Stimulated activated CD4-positive, alpha-beta T cell treated with anti-CD3 and anti-CD28 coated beads, TNF-alpha, amount 100 ng/mL, for 4 hours (primary cell): ENCODE data around the gene CDH4.

Experiments
- DNase-seq, 3 experiments: peaks; one replicate each; pipeline ENCODE4 v3.0.0-alpha.2; 2020; ENCODE audit warnings: low read depth in 3 of 3

CDH4 gene

GRCh38 chr20:61779176-61779965 lies 527.3 kb downstream of the CDH4 start:
- no peak for DNase-seq

GRCh38 chr20:61780066-61780465 lies 528.0 kb downstream of the CDH4 start:
- DNase-seq, result no peak

- no peak for DNase-seq
Observed at GRCh38 chr20:61784801-61785566, 532.9 kb downstream of the CDH4 start.

GRCh38 chr20:61785567-61785816 lies 533.4 kb downstream of the CDH4 start:
- DNase-seq, result no peak

GRCh38 chr20:61786230-61786629 lies 534.2 kb downstream of the CDH4 start:
- DNase-seq, result no peak

- no peak for DNase-seq
Observed at GRCh38 chr20:61788343-61788742, 536.3 kb downstream of the CDH4 start.

- no peak for DNase-seq
Observed at GRCh38 chr20:61789329-61789728, 537.3 kb downstream of the CDH4 start.

GRCh38 chr20:61790116-61790827 lies 538.2 kb downstream of the CDH4 start:
- DNase-seq, result no peak

- DNase-seq, result no peak
Observed at GRCh38 chr20:61791995-61792394, 539.9 kb downstream of the CDH4 start.

- no peak for DNase-seq
Observed at GRCh38 chr20:61795669-61796630, 543.9 kb downstream of the CDH4 start.

GRCh38 chr20:61796738-61797137 lies 544.7 kb downstream of the CDH4 start:
- DNase-seq, result no peak

GRCh38 chr20:61797200-61797599 lies 545.1 kb downstream of the CDH4 start:
- no peak for DNase-seq

GRCh38 chr20:61797971-61798411 lies 545.9 kb downstream of the CDH4 start:
- no peak for DNase-seq

GRCh38 chr20:61798632-61799031 lies 546.6 kb downstream of the CDH4 start:
- no peak for DNase-seq

- DNase-seq, result no peak
Observed at GRCh38 chr20:61799394-61799923, 547.4 kb downstream of the CDH4 start.

GRCh38 chr20:61799928-61800327 lies 547.9 kb downstream of the CDH4 start:
- no peak for DNase-seq

- no peak for DNase-seq
Observed at GRCh38 chr20:61800359-61801064, 548.5 kb downstream of the CDH4 start.

- DNase-seq, result no peak
Observed at GRCh38 chr20:61801065-61801360, 549.0 kb downstream of the CDH4 start.

- DNase-seq, result no peak
Observed at GRCh38 chr20:61801428-61801827, 549.4 kb downstream of the CDH4 start.

- no peak for DNase-seq
Observed at GRCh38 chr20:61801857-61802442, 549.9 kb downstream of the CDH4 start.
